Left ventricle myocardium inferior (tissue), 1 donor: ENCODE data around the gene CREB1. TPM values are rescaled to one million over a fixed set of nuclear protein-coding genes. Genes with fewer than 3 reads are reported as not detected.
"Not testable (repeated sequence)": the region's sequence is repeated elsewhere in the genome, so short reads cannot be mapped to it uniquely, and the experiment has no call there.

Source experiments
- DNase-seq: peaks from one replicate; pipeline ENCODE4 v3.0.0-alpha.2; 2020
- H3K27ac ChIP-seq: fragments of 200-600 bp; replicated peaks from 2 replicates; pipeline ENCODE4 v1.8.0; 2021
- H3K27me3 ChIP-seq: fragments of 200-600 bp; 2 replicates; pipeline ENCODE4 v1.8.0; 2021; ENCODE audit warnings: low read depth
- H3K36me3 ChIP-seq: fragments of 200-600 bp; 2 replicates; pipeline ENCODE4 v1.8.0; 2021
- H3K4me1 ChIP-seq: fragments of 200-600 bp; 2 replicates; pipeline ENCODE4 v1.8.0; 2021
- H3K4me3 ChIP-seq: fragments of 200-600 bp; 2 replicates; pipeline ENCODE4 v1.8.0; 2021; ENCODE audit warnings: mild to moderate bottlenecking, moderate library complexity
- H3K9me3 ChIP-seq: fragments of 200-600 bp; replicated peaks from 2 replicates; pipeline ENCODE4 v1.8.0; 2021
- intact Hi-C: fragments of 100-400 bp; cut with micrococcal nuclease; formaldehyde crosslinking; loops from one replicate; pipeline ENCODE4 v1.11.0; 2022
- total RNA-seq: library from RNA; stranded (reverse); fragmentation: NEBNext Ultra II Directional; extraction: Animal tissue kit (Norgen Biotek cat#: 25700); gene quantifications from one replicate; pipeline ENCODE4 v1.2.1, GENCODE V29; 2021
- TF ChIP-seq, protein P1 (sequence below): fragments of 200-600 bp; IDR thresholded peaks from 2 replicates; pipeline ENCODE4 v1.8.0; 2021; ENCODE audit warnings: antibody characterized with exemption, mild to moderate bottlenecking, borderline replicate concordance
- donor health status: DM: no; HTN: yes; CAD: no; lungs with severe emphysema.

Gene CREB1
- total RNA-seq, 1 donor from 2014 or later: 50.5 TPM

DNA sequence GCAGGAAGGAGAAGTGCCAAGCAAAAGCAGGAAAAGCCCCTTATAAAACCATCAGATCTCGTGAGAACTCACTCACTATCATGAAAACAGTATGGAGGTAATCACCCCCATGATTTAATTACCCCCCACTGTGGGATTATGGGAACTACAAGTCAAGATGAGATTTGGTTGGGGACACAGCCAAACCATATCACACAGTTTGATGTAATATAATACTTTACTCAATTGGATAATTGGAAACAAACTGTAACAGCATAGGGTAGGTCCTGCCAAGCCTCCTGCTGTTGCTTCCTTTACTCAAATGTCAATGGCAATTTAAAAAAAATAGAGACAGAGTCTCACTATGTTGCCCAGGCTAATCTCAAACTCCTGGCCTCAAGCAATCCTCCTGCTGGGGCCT is 110.9 kb downstream of the CREB1 start:
- H3K4me3 ChIP-seq: no peak overlapping the region
- H3K4me1 ChIP-seq: no peaks in the 10 kb centered on the region
- DNase-seq: no peak
- intact Hi-C loops: no loop called here
- peaks cover 7% of the 10 kb centered on the region for H3K9me3 ChIP-seq
- H3K27ac ChIP-seq: no peak overlapping the region
- H3K27me3 ChIP-seq: no peaks in the 10 kb centered on the region
- TF ChIP-seq, protein P1, sequence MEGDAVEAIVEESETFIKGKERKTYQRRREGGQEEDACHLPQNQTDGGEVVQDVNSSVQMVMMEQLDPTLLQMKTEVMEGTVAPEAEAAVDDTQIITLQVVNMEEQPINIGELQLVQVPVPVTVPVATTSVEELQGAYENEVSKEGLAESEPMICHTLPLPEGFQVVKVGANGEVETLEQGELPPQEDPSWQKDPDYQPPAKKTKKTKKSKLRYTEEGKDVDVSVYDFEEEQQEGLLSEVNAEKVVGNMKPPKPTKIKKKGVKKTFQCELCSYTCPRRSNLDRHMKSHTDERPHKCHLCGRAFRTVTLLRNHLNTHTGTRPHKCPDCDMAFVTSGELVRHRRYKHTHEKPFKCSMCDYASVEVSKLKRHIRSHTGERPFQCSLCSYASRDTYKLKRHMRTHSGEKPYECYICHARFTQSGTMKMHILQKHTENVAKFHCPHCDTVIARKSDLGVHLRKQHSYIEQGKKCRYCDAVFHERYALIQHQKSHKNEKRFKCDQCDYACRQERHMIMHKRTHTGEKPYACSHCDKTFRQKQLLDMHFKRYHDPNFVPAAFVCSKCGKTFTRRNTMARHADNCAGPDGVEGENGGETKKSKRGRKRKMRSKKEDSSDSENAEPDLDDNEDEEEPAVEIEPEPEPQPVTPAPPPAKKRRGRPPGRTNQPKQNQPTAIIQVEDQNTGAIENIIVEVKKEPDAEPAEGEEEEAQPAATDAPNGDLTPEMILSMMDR: no peak
- H3K36me3 ChIP-seq: no peaks in the 10 kb centered on the region

DNA sequence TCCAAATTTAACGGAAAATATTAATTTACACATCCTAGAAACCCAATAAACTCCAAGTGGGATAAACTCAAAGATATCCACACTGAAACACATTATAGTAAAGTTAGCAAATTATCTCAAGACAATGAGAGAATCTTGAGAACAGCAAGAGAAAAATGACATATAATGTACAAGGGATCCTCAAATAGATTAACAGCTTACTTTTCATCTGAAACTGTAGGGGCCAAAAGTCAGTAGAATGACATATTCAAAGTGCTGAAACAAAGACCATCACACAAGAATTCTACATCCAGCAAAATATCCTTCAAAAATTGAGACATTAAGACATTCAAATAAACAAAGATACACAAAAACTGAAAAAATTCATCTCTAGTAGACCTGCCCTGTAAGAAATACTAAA is 114.1 kb downstream of the CREB1 start:
- H3K9me3 ChIP-seq: peaks cover 7% of the 10 kb centered on the region
- H3K4me3 ChIP-seq: no peak overlapping the region
- no peaks in the 10 kb centered on the region for H3K4me1 ChIP-seq
- no peaks in the 10 kb centered on the region for H3K27me3 ChIP-seq
- H3K27ac ChIP-seq: no peak overlapping the region
- DNase-seq: no peak
- TF ChIP-seq, protein P1: no peak
- intact Hi-C loops: no loop called here
- H3K36me3 ChIP-seq: no peaks in the 10 kb centered on the region

DNA sequence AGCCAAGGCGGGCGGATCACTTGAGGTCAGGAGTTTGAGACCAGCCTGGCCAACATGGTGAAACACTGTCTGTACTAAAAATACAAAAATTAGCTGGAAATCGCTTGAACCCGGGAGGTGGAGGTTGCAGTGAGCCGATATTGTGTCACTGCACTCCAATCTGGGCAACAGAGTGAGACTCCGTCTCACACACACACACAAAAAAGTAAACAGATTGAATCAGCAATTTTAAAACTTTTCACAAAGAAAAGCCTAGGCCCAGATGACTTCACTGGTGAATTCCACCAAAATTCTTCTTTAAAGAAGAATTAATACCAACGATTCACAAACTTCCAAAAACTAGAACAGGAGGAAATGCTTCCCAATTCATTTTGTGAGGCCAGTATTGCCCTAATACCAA is 116.8 kb downstream of the CREB1 start:
- H3K36me3 ChIP-seq, H3K9me3 ChIP-seq, H3K27ac ChIP-seq, H3K27me3 ChIP-seq, H3K4me3 ChIP-seq, DNase-seq, intact Hi-C loops, H3K4me1 ChIP-seq: not testable (repeated sequence)

Other genes with a start within 250 kb of the CREB1 start
- 12.5 TPM for gene METTL21A, start 95.4 kb downstream of the CREB1 start, total RNA-seq
- gene CCNYL1, start 181.7 kb downstream of the CREB1 start, total RNA-seq: 7.6 TPM
- gene FZD5, start 239.9 kb downstream of the CREB1 start, total RNA-seq: 3.2 TPM